Osteoblast (primary cell): ENCODE data around the gene TOX3. TPM values are rescaled to one million over a fixed set of nuclear protein-coding genes. Genes with fewer than 3 reads are reported as not detected.

ENCODE experiments used
- DNase-seq: peaks from one replicate; pipeline ENCODE4 v3.0.0; 2011; ENCODE audit warnings: low spot score, mixed read lengths; ENCODE audit not compliant: insufficient read length; ENCODE audit errors: missing footprints
- H2AFZ ChIP-seq: 2 replicates; pipeline ENCODE4 v1.6.0; 2011; ENCODE audit warnings: mild to moderate bottlenecking, low read length
- H3K27ac ChIP-seq: 2 replicates; pipeline ENCODE4 v1.5.1; 2011; ENCODE audit warnings: mild to moderate bottlenecking, low read depth, low read length, moderate library complexity
- H3K27me3 ChIP-seq: 2 replicates; pipeline ENCODE4 v1.6.0; 2012; ENCODE audit warnings: mild to moderate bottlenecking, control low read depth, inconsistent platforms, low read length, moderate library complexity; ENCODE audit not compliant: insufficient read depth
- H3K36me3 ChIP-seq: 2 replicates; pipeline ENCODE4 v1.5.1; 2011; ENCODE audit warnings: mild to moderate bottlenecking, low read length, control low read depth, moderate library complexity; ENCODE audit not compliant: insufficient read depth
- H3K4me1 ChIP-seq: 2 replicates; pipeline ENCODE4 v1.5.1; 2011; ENCODE audit warnings: mild to moderate bottlenecking, low read length, control low read depth, moderate library complexity; ENCODE audit not compliant: insufficient read depth
- H3K4me2 ChIP-seq: 2 replicates; pipeline ENCODE4 v1.6.0; 2011; ENCODE audit warnings: mild to moderate bottlenecking, low read length; ENCODE audit not compliant: insufficient read depth
- H3K4me3 ChIP-seq: fragments of 200-600 bp; sonication (generic); 3 replicates; pipeline ENCODE4 v1.5.1; 2012; ENCODE audit warnings: mild to moderate bottlenecking, low read length, inconsistent platforms; ENCODE audit not compliant: insufficient read depth
- H3K79me2 ChIP-seq: 2 replicates; pipeline ENCODE4 v1.6.0; 2012; ENCODE audit warnings: mild to moderate bottlenecking, low read length, control low read depth, inconsistent platforms; ENCODE audit not compliant: insufficient read depth
- H3K9me3 ChIP-seq: 2 replicates; pipeline ENCODE4 v1.5.1; 2011; ENCODE audit warnings: low read depth, low read length, control low read depth
- H4K20me1 ChIP-seq: 2 replicates; pipeline ENCODE4 v1.6.0; 2012; ENCODE audit warnings: mild to moderate bottlenecking, low read length, control low read depth; ENCODE audit not compliant: insufficient read depth
- CTCF ChIP-seq: IDR thresholded peaks from 2 replicates; pipeline ENCODE4 v1.5.1; 2011; ENCODE audit warnings: mild to moderate bottlenecking, low read depth, low read length, moderate library complexity; ENCODE audit errors: extremely low read depth
- total RNA-seq: library from RNA; depleted of rRNA; stranded (reverse); fragments of >200 nt; gene quantifications from 2 replicates; pipeline ENCODE4 v1.2.3, GENCODE V29; 2012

TOX3 gene
- total RNA-seq, 1 donor = not detected

GRCh38 chr16:52529226-52529625 lies 17.7 kb downstream of the TOX3 start:
- Histone ChIP-seq H3K4me1 (no peaks in the 10 kb centered on the region), H3K9me3 (no peaks in the 10 kb centered on the region), H3K4me2 (no peak overlapping the region), H3K79me2 (no peaks in the 10 kb centered on the region), H3K4me3 (no peak overlapping the region), H3K36me3 (no peaks in the 10 kb centered on the region), H4K20me1 (no peaks in the 10 kb centered on the region), H3K27ac (no peak overlapping the region), H3K27me3 (no peaks in the 10 kb centered on the region), H2AFZ (no peak overlapping the region)
- no peak for TF ChIP-seq CTCF
- DNase-seq = no peak

- no peaks in the 10 kb centered on the region for H3K9me3 ChIP-seq
- H3K27me3 ChIP-seq = no peaks in the 10 kb centered on the region
- H3K79me2 ChIP-seq = no peaks in the 10 kb centered on the region
- DNase-seq = no peak
- TF ChIP-seq CTCF = no peak
- H3K36me3 ChIP-seq = no peaks in the 10 kb centered on the region
- H4K20me1 ChIP-seq = no peaks in the 10 kb centered on the region
- no peak overlapping the region for H3K4me3 ChIP-seq
- no peak overlapping the region for H3K4me2 ChIP-seq
- no peak overlapping the region for H2AFZ ChIP-seq
- H3K27ac ChIP-seq = no peak overlapping the region
- no peaks in the 10 kb centered on the region for H3K4me1 ChIP-seq
These were observed 18.4 kb downstream of the TOX3 start for GRCh38 chr16:52528393-52529065.

- H3K27me3 ChIP-seq = no peaks in the 10 kb centered on the region
- no peaks in the 10 kb centered on the region for H3K9me3 ChIP-seq
- no peak overlapping the region for H3K4me2 ChIP-seq
- H3K27ac ChIP-seq = no peak overlapping the region
- H3K36me3 ChIP-seq = no peaks in the 10 kb centered on the region
- H3K4me1 ChIP-seq = no peaks in the 10 kb centered on the region
- TF ChIP-seq CTCF = no peak
- no peak for DNase-seq
- no peaks in the 10 kb centered on the region for H4K20me1 ChIP-seq
- H3K4me3 ChIP-seq = no peak overlapping the region
- no peak overlapping the region for H2AFZ ChIP-seq
- no peaks in the 10 kb centered on the region for H3K79me2 ChIP-seq
These were observed 20.1 kb downstream of the TOX3 start for GRCh38 chr16:52526830-52527229.

- Histone ChIP-seq H3K36me3 (no peaks in the 10 kb centered on the region), H3K9me3 (no peaks in the 10 kb centered on the region), H2AFZ (no peak overlapping the region), H3K4me1 (no peaks in the 10 kb centered on the region), H3K4me3 (no peak overlapping the region), H3K4me2 (no peak overlapping the region), H3K27ac (no peak overlapping the region), H3K27me3 (no peaks in the 10 kb centered on the region), H4K20me1 (no peaks in the 10 kb centered on the region), H3K79me2 (no peaks in the 10 kb centered on the region)
- TF ChIP-seq CTCF = no peak
- no peak for DNase-seq
These were observed 20.7 kb downstream of the TOX3 start for GRCh38 chr16:52526116-52526828.
